Left colon (tissue), 2 donors: ENCODE results near the gene MRPL19. TPM values are rescaled to one million over a fixed set of nuclear protein-coding genes. Genes with fewer than 3 reads are reported as not detected.

ENCODE experiments used
- ATAC-seq: fragments of 200-7000 bp; cut with Tn5 transposase; one replicate; pipeline ENCODE4 v1.9.1; 2020; ENCODE audit warnings: mild to moderate bottlenecking, moderate library complexity
- DNase-seq, 2 donors: peaks; one replicate each; pipeline ENCODE4 v3.0.0-alpha.2; 2020
- intact Hi-C, 2 donors: fragments of 100-400 bp; cut with DNase I in 1 of 2; cut with micrococcal nuclease in 1 of 2; formaldehyde crosslinking; loops; one replicate each; pipeline versions ENCODE4 v1.11.2 to v1.14.0; 2022; cut with DNase I, micrococcal nuclease
- long read RNA-seq: library from polyadenylated mRNA; unstranded; transcript quantifications from one replicate; pipeline ENCODE4 v2.0.0, GENCODE V29; 2021
- total RNA-seq, 2 donors: library from RNA; stranded (reverse); fragmentation: NEBNext Ultra II Directional; extraction: Animal tissue kit (Norgen Biotek cat#: 25700); gene quantifications; one replicate each; pipeline ENCODE4 v1.2.1, GENCODE V29; 2021
- donor health status: DM: no; HTN: no; CAD: no.
- donor health status: DM: yes; HTN: yes; CAD: no.

MRPL19 gene
- total RNA-seq: 10 to 100 TPM; 38.8 to 51.2 TPM
- long read RNA-seq, transcript MRPL19-202 (6 exons, 3,479 nt): major isoform, 40 of 49 reads
- long read RNA-seq, partial matches to known transcripts: 4 of 49 reads
- long read RNA-seq, other reads (novel, unspliced or antisense): 4 of 49 reads

- intact Hi-C loops: no loop called here
- peak; percentile 99 for ATAC-seq
- DNase-seq: peak; percentile 87 to 88
Measured at GRCh38 chr2:75646583-75647425, at the start of gene MRPL19. Gene MRPL19, plus strand, starts transcription at chr2:75646783. Its CDS starts 25 bp downstream, at chr2:75646808.

GRCh38 chr2:75596784-75597183, 49.8 kb upstream of the MRPL19 start:
- intact Hi-C loops: no loop called here
- no peak for ATAC-seq
- no peak for DNase-seq

GRCh38 chr2:75597949-75598348, 48.6 kb upstream of the MRPL19 start:
- ATAC-seq (no peak), DNase-seq (no peak)
- intact Hi-C loops: no loop called here

GRCh38 chr2:75598589-75599155, 47.9 kb upstream of the MRPL19 start:
- no peak for DNase-seq
- no peak for ATAC-seq
- intact Hi-C loops: no loop called here

- intact Hi-C loops: no loop called here
- ATAC-seq (peak; percentile 38), DNase-seq (no peak)
Measured at GRCh38 chr2:75600461-75601011, 46.0 kb upstream of the MRPL19 start.

GRCh38 chr2:75602724-75603342, 43.8 kb upstream of the MRPL19 start:
- DNase-seq (no peak), ATAC-seq (no peak)
- intact Hi-C loops: no loop called here

- no peak for ATAC-seq
- DNase-seq: no peak
- intact Hi-C loops: no loop called here
Measured at GRCh38 chr2:75603477-75603876, 43.1 kb upstream of the MRPL19 start.

- ATAC-seq: no peak
- no peak for DNase-seq
- intact Hi-C loops: no loop called here
Measured at GRCh38 chr2:75604484-75604883, 42.1 kb upstream of the MRPL19 start.

- no peak for ATAC-seq
- DNase-seq: no peak
- intact Hi-C loops: loop anchor here in 1 of 2 donors (5.0 kb wide), 1 partner anchor 144 kb away; no protein-coding TSS in a partner anchor
Measured at GRCh38 chr2:75605770-75606529, 40.6 kb upstream of the MRPL19 start.

GRCh38 chr2:75606761-75607399, 39.7 kb upstream of the MRPL19 start:
- intact Hi-C loops: loop anchor here in 1 of 2 donors (5.0 kb wide), 1 partner anchor 145 kb away; no protein-coding TSS in a partner anchor
- ATAC-seq (no peak), DNase-seq (no peak)

GRCh38 chr2:75607400-75607798, 39.2 kb upstream of the MRPL19 start:
- ATAC-seq: no peak
- intact Hi-C loops: loop anchor here in 1 of 2 donors (5.0 kb wide), 1 partner anchor 145 kb away; no protein-coding TSS in a partner anchor
- no peak for DNase-seq

- intact Hi-C loops: loop anchor here in 1 of 2 donors (5.0 kb wide), 1 partner anchor 146 kb away; no protein-coding TSS in a partner anchor
- DNase-seq: no peak
- peak; percentile 37 for ATAC-seq
Measured at GRCh38 chr2:75607988-75608683, 38.4 kb upstream of the MRPL19 start.

GRCh38 chr2:75608684-75609333, 37.8 kb upstream of the MRPL19 start:
- ATAC-seq (peak; percentile 88), DNase-seq (peak in 1 of 2 donors; percentile 53)
- intact Hi-C loops: loop anchor here in 1 of 2 donors (5.0 kb wide), 1 partner anchor 147 kb away; no protein-coding TSS in a partner anchor

- ATAC-seq: no peak
- intact Hi-C loops: loop anchor here in 1 of 2 donors (5.0 kb wide), 1 partner anchor 147 kb away; no protein-coding TSS in a partner anchor
- DNase-seq: no peak
Measured at GRCh38 chr2:75609334-75609689, 37.3 kb upstream of the MRPL19 start.

GRCh38 chr2:75609937-75610508, 36.6 kb upstream of the MRPL19 start:
- no peak for DNase-seq
- intact Hi-C loops: loop anchor here in 1 of 2 donors (5.0 kb wide), 1 partner anchor 148 kb away; no protein-coding TSS in a partner anchor
- ATAC-seq: no peak

GRCh38 chr2:75610671-75611070, 35.9 kb upstream of the MRPL19 start:
- intact Hi-C loops: no loop called here
- ATAC-seq (no peak), DNase-seq (no peak)
